GM23248 (cell line): ENCODE results near the gene HMGN4.

Experiments
- EZH2 ChIP-seq: fragments of 200-600 bp; sonication (generic); IDR thresholded peaks from 2 replicates; pipeline ENCODE4 v1.6.1; 2018; ENCODE audit warnings: antibody characterized with exemption, mild to moderate bottlenecking; ENCODE audit not compliant: insufficient read depth, poor library complexity, severe bottlenecking
- EZH2phosphoT487 ChIP-seq: fragments of 200-600 bp; sonication (generic); IDR thresholded peaks from 2 replicates; pipeline ENCODE4 v1.6.1; 2018; ENCODE audit warnings: antibody characterized with exemption, moderate library complexity, mild to moderate bottlenecking, low read depth; ENCODE audit not compliant: insufficient read depth

DNA sequence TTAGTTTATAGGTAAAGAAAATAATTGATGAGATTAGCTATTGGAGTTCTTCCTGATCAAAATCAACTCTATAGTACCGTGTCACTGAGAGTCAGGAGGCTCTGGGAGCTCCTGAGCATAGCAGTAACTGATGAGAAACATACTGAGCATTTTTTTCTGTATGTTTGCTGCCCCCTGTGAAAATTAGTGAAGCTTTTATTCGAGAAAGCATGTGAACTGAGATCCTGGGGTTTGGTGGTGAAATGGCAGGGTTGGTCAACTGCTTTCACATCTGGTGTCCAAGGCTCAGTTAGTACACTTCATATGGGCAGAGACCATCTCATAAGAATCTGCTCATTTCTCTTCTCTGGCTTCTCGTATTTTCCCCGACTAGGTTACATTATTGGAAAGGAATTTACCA, 54.5 kb downstream of the HMGN4 start:
- TF ChIP-seq EZH2 (no peak), EZH2phosphoT487 (no peak)
